PFSK-1 (cell line): ENCODE measurements around the gene HLA-DMB.

Source experiments
- POLR2AphosphoS5 ChIP-seq: IDR thresholded peaks from 2 replicates; pipeline ENCODE4 v1.6.1; 2012; ENCODE audit warnings: low read depth, mild to moderate bottlenecking, control low read depth, low read length, moderate library complexity
- TAF1 ChIP-seq: IDR thresholded peaks from 2 replicates; pipeline ENCODE4 v1.6.1; 2012; ENCODE audit warnings: low read length, control low read depth, borderline replicate concordance; ENCODE audit not compliant: insufficient read depth

DNA sequence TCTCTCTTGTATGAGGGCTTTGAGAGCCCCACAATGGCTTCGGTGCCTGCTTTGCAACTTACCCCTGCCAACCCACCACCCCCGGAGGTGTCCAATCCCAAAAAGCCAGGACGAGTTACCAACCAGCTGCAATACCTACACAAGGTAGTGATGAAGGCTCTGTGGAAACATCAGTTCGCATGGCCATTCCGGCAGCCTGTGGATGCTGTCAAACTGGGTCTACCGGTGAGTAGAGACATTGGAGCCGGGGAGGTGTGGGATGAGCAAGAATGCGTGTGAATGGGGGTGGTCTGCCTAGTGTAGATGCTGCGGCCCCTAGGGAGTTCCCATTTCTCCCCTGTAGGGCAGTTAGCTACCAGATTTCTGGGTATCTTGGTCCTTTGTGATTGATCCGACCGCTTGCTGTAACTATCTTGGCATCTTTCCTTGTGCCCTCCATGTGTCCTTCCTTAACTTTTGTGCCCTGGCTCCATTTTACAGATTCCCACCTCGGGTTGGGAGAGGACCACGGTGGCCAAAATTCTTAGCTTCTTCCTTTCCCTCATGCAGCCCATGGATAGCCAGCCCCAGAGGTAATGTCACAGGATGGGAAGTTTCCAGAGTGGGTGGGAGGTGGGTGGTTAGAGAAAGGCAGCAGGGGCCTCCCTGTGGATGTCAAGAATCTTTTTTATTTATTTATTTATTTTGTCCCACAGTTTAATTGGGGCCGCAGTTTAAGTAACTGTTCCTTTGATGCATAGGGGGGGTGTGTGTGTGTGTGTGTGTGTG, 33.9 kb upstream of the HLA-DMB start:
- TF ChIP-seq POLR2AphosphoS5 (peak; percentile 30; the same call in 1 of the 2 replicates), TAF1 (no peak)
